Measurements from ENCODE around the gene ALPL. TPM values are rescaled to one million over a fixed set of nuclear protein-coding genes. Genes with fewer than 3 reads are reported as not detected.

The ALPL gene
- total RNA-seq, 2 experiments from 2014 or later, result not detected

DNA sequence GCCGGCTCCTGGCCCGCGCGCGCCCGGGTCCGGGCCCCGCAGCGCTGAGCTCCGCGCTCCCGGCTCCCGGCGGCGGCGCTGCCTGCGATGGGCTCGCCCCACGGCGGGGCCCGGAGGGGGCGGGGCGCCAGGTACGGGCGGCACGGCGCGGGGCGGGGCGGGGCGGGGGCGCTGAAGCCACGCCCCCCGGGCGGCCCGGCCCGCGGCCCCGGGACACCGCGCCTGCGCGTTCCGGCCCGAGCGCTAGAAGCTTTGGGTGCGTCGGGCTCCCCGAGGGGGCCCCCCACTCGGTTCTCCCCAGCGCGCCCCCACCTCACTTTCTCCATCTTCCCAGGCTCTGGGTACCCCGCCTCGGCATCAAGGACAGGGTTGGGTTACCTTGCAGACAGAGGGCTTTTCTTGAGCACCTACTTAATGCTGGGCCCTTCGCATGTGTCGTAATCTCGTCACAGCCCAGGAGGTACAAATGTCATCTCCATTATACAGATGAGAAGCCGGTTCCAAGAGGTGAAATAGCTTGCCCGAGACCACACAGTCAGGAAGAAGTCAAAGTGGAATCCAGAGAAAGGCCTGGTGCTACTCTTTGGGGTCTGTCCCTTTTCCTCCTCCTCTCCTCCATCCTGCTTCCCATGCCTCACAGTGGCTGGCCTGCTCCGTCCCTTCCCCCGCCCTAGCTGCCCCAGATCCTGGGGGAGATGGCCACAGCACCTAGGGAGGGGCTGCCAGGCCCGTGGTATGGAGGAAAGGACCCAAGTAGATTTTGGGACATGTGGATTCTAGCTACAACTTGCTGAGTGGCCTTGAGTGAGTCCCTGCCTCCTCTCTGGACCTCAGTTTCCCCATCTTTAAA, 113.5 kb downstream of the ALPL start:
- ChIA-PET CTCF (interaction anchor here (0.9 kb wide), 1 partner anchor 28 kb away, joined by 3 read pairs; no protein-coding TSS in a partner anchor), POLR2A (no interaction called here)

DNA sequence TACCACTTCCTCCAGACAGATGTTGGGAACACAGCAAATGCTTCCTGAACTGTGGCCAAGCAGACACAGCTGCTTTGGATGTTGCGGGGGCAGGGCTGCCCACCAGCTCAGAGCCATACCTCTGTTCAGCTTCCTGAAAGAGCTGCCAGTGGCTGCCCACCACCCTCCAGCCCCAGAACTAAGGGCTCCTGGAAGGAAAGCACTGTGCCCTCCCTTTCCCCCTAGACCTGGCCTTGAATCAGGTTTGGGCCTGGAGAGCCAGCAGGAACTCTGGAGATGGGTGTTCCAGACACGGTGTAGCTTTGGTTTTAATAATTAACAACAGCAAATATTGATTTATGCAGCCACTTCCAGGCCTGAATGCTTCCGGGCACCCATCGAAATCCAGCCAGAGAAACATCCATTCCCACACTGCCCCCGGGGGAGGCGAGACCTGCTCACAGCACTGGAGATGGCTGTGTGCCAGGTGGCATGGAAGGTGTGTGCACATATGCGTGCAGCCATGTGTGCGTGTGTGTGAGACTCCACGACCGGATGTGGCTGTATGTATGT, 114.3 kb downstream of the ALPL start:
- ChIA-PET CTCF (no interaction called here), POLR2A (interaction anchor here (0.5 kb wide), 1 partner anchor 59 kb away, joined by 3 read pairs; no protein-coding TSS in a partner anchor)

DNA sequence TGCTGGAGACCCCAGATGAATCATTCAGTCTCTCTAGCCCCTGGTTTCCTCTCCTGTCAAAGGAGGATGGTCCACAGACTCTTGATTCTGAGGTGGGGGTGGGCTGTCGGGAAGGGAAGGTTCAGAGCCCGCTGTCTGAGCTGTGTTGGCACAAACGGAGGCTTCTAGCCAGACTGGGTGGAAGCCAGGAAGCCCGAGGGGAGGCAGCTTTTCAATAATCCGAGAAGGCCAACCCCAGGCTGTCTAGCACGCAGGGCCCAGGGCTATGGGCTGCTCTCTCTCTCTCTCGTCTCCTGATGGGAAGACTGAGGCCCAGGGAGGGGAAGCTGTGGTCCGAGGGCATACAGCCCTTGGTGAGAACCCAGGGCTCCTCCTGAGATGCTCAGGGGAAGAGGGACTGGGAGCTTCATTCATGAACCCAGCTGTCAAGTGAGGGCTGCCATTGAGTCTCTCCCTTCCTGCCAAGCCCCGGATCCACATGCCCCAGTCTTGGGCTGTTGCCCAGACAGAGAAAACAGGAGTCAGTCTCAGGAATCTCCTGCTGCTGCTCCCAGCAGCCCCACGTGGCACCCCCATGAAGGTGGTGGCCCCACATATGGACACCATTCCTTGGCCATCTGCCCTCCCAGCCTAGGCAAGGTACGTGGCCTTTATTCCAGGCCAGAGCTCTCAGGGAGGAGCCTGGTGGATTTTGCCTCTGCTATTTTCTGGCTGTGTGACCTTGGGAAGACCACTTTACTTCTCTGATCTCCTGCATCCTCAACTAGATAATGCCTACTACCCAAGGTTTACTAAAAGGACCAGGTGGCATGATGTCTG, 115.6 kb downstream of the ALPL start:
- ChIA-PET CTCF (no interaction called here), POLR2A (no interaction called here)

DNA sequence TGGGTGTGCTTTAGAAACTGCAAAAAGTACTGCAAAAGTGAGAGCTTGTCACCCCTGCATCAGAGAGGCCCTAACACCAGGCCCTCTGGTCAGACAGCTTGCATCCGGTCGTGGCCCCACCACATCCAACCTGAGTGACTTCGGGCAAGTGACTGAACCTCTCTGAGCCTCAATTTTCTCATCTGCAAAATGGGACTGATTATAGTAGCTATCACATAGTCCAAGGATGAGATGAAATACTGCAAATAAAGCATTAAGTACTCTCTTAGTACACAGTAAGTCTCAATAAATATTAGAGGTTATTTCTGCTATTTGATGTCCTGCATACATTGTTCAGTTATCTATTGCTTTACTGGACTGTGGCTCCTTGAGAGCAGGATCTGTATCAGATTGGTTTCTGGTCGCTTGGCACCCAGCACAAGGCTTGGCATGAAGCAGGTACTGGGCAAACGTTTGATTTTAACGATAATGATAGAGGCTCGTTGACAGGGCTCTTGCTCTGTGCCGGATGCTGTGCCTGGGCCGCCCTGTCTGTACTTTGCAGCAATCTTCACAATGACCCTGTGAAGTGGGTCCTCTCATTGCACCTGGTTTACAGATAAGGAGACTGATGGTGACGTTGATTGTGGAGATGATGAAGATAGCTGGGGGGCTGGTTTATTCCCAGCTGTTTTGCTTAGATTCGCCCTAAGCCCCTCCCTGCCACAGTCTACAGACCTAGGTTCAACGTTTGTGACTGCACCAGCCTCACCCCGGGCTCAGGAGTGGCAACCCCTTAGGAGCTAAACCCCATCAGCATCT, 116.4 kb downstream of the ALPL start:
- POLR2A ChIA-PET, result no interaction called here
- CTCF ChIA-PET, result no interaction called here

DNA sequence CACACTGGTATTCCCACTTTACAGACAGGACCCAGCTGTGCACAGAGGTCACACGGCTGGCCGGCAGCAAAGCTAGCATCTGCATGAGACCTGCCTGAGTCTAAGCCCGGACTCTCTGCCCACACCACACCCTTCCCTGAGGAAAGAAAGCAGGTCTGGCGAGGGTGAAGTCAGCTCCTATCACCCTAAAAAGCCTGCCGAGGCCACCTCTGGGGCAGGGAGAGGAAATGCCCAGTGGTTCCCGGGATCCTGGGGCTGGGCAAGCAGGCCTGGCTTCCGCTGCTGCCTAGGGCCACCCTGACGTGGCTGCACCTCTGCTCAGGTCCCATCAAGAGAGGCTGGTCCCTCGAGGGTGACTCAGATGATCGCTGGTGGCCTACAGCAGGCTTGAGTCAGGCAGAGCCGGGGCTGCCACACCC, 117.7 kb downstream of the ALPL start:
- CTCF ChIA-PET, result interaction anchor here (0.7 kb wide), 1 partner anchor 20 kb away, joined by 3 read pairs; no protein-coding TSS in a partner anchor
- POLR2A ChIA-PET, result no interaction called here

Other genes starting within 250 kb of the ALPL start
- 10 to 100 TPM; 80.9 to 82.3 TPM for gene ECE1, start 219.0 kb upstream of the ALPL start, total RNA-seq
- 1 to 10 TPM; 3.0 to 4.3 TPM for gene NBPF3, start 69.3 kb upstream of the ALPL start, total RNA-seq
- gene RAP1GAP, start 159.9 kb downstream of the ALPL start, total RNA-seq, result under 1 TPM; 0.42 to 0.96 TPM

All from activated CD8-positive, alpha-beta memory T cell treated with anti-CD3 and anti-CD28 coated beads for 36 hours (primary cell).